Activated CD4-positive, CD25-positive, alpha-beta regulatory T cell treated with anti-CD3 and anti-CD28 coated beads, Interleukin-2, amount 50 U/mL, for 24 hours (primary cell): ENCODE results near the gene CCNC.

Experiments
- ATAC-seq, 2 donors: fragments of 150-1000 bp; cut with Tn5 transposase; one replicate each; pipeline ENCODE4 v1.10.0; 2021; ENCODE audit warnings: mild to moderate bottlenecking in 1 of 2, moderate library complexity in 1 of 2

The CCNC gene, protein sequence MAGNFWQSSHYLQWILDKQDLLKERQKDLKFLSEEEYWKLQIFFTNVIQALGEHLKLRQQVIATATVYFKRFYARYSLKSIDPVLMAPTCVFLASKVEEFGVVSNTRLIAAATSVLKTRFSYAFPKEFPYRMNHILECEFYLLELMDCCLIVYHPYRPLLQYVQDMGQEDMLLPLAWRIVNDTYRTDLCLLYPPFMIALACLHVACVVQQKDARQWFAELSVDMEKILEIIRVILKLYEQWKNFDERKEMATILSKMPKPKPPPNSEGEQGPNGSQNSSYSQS

DNA sequence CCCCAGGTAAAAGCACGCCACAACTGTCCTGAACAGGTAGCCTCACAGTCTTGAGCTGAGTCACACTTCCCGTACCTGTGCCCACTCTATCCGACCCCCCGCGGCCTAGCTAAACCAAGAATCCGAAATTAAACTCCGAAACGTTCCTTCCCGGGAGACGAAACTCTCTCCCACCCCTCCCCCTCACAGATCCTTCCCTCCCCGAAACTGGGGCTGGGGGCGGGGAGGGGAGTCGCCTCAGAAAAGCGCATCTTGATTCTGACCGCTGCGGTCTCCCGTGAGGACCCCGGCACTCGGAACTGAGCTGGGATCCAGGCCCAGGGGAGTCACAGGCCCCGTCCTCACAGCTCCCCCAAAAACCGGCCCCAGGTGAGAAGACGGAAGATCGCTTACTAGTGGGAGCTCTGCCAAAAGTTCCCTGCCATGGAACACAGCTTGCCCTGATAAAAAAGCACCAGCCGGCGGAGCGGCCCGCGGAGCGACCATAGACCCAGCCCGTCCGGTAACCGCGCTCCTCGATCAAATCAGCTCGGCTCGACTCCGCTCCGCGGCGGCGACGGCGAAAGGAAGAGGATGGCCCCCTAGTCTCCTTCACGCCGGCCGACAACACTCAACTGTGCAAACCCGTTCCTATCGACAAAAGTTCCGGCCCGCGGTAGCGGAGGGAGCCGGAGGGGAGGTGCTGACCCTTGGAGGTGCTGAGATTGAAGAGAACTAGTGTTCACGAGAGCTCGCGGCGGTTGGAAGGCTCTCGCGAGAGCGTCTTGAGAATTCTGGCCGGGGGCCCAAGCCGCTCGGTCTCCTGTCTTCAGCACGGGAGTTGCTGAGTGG is at the start of gene CCNC:
CCNC (minus strand) TSS at position 558 of the 831 bp plus-strand sequence; CDS start at position 425, 133 bp downstream.
- ATAC-seq: peak; percentile 98

DNA sequence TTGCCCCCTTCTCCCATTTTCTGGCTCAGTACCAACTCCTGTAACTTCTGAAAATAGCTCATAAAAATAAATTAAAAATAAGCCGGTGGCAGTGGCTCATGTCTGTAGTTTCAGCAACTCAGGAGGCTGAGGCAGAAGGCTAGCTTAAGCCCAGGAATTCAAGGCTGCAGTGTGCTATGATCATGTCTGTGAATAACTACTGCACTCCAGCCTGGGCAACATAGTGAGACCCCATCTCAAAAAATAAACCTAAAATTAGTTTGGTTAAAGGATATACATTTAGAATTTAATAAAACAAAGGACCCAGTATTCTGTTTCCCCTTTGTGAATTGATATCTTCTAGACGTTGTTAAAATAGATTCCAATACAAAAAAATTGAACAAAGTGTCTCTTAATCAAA is 48.7 kb upstream of the CCNC start:
- ATAC-seq: no peak

DNA sequence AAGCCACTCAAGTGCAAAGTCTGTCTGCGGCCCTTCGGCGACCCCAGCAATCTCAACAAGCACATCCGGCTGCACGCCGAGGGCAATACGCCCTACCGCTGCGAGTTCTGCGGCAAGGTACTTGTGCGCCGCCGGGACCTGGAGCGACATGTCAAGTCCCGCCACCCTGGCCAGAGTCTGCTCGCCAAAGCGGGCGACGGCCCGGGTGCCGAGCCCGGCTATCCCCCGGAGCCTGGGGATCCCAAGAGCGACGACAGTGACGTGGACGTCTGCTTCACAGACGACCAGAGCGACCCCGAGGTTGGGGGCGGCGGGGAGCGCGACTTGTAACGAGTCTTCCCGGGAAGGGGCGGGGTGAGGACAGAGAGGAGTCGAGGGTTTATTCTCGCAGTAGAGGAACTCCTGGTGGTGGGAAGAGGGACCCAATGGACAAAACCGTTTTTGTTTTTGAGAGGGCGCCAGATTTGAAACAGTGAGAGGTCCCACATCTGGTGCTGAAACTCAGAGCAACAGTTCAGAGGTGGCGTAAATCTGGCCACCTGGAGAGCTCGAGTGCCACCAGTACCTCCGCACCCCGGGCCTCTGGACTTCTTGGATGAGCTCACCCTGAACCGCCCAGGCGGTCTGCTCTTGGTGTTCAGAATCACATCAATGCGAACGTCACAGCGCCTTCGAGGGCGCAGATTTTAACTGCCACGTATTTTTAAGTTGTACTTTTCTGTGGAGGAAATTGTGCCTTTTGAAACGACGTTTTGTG is 46.1 kb upstream of the CCNC start:
- no peak for ATAC-seq

GRCh38 chr6:99613705-99614429 is 45.4 kb upstream of the CCNC start:
- peak; percentile 55 for ATAC-seq

DNA sequence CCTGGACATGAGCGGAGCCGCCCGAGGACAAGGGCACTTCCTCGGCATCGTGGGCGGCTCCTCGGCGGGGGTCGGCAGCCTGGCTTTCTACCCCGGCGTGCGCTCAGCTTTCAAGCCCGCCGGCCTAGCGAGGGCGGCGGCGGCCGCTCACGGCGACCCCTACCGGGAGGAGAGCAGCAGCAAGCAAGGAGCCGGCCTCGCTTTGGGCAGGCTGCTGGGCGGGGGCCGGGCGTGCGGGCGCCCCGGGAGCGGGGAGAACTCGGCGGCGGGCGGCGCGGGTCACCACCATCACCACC is 44.9 kb upstream of the CCNC start:
- peak; percentile 50 to 51 for ATAC-seq

DNA sequence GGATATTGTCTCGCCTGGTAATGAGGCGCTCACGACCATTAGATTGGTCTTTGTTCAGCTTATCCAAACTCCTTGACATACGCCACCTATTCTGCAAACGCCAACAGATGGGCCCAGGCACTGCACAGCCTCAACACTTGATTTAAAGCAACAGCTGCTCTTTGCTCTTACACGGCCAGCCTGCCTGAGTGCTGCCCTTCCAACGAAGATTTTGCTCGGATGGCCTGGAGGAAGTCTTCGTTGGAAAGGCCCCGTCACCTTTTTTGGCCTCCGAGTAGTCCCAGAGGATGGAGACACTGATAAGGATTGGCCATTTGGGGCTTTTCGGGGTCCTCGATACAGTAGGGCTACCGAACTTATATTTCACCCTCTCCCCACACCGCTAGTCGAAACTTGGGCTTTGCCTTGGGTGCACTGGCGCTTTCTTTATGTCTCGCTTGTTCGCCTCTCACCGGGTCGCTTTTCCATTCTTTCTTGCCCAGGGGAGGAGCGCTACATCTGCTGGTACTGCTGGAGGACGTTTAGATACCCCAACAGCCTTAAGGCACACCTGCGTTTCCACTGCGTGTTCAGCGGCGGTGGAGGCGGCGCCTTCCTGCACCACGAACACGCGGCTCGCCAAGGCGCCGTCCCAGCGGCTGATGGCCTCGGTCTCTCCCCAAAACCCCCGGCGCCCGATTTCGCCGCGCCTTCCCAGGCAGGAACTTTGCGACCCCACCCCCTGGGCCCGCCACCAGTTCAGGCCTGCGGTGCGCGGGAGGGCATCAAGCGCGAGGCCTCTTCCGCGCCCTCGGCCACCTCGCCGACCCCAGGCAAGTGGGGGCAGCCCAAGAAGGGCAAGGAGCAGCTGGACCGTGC is 44.3 kb upstream of the CCNC start:
- ATAC-seq: no peak

DNA sequence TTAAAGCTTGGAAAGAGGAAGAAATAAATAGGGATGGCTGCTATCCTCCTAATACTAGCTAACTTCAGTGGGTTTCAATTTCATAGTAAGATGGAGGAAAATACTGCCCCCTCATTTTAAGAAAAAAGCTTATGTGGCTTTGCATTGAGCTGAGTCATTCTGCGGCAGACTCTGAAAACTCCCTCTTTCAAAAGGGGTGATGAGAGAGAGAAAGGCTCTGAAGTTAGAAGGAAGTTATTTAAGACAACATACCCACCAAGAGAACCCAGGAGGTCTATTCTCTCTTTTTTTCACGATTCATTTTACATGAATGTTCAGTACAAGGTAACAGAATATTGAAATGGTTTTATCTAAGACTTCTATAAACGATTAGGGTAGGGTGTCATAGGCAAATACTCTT is 42.7 kb upstream of the CCNC start:
- peak; percentile 64 to 66 for ATAC-seq

- no peak for ATAC-seq
These were observed 41.5 kb upstream of the CCNC start for GRCh38 chr6:99609905-99610489.

DNA sequence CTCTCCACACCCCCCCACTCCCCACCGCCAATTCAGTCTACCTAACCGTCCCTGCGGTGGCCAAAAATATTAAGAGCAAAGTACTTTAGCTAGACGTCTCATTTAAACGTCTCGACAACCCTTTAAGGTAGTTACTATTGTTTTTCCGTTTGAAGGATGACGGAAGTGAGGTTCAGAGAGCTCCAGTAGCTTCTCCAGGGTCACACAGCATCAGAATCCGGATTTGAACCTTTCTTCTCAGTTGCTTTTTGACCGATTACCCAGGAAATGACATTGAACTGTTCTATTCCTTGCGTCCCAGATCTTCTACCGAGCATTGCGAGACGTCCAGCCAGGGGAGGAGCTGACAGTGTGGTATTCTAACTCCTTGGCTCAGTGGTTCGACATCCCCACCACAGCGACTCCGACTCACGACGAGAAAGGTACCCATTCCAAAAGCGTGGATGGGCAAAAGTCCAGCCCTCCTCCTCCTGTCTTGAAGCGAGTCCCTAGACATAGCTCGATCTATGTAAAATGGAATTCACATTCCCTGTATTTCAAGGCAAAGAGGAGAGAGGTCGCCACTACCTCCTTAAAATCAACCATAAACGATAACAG is 40.5 kb upstream of the CCNC start:
- ATAC-seq: no peak

DNA sequence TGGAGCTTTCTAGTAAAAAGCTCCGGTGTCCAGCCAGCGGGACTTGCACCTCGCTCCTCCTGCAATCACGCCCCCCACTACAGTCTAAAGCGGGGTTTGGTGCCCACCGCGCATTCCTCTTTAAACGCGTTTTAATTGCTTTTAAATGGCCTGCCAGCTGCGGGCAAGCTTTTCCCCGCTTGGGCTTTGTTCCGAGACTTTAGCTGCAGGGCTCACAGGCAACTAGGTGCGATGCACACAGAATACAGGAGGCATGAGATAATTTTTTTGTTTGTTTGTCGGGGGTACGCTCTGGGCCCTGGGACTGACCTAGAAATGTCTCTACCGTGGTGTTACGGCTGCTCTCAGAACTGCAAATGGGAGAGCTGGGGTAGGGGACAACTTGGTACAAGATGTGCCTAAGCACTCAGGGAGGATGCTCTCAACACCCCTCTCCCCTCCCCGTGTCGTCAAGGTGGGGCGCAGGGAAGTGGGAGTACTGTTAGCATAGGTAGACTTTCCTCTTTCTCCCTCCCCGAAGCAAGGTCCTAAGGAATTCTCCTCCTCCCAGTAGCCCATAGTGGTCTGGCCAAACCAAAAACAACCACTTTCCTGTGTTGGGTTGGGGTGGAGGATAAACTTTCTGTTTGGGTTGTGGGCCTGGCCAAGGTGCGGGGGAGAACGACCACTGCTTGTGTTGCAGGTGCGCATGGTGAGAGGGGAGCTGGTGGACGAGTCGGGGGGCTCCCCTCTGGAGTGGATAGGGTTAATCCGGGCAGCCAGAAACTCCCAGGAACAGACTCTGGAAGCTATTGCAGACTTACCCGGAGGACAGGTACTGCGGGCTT is 39.8 kb upstream of the CCNC start:
- ATAC-seq: no peak

DNA sequence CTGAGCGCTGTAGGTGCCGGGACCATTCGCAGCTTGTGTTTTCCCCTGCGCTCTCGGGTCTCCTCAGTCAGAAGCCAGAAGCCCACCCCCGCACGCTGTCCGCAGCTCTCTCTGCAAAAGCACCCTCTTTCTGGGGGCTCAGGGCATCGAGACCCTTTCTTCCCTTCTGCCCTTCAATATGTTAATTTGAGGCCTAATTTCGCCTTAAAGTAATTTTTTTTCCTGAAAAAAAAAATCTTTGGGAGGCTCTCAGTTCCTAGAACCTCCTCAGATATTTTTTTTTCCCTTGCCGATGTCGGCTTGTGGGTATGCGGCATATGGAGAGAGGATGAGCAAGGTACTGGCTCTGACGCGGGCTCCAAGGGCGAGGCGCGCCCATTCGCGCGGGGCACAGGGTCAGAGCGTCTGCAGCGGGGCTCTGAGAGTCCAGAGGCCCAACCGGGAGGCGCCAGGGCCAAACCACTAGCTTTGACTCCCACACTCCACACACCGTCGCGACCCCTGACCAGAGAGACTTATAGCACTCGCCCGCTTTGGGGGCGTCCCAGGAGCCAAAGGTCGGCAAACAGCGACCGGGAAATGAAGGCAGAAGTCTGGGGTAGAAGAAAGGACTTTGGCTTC is 39.1 kb upstream of the CCNC start:
- ATAC-seq: no peak

DNA sequence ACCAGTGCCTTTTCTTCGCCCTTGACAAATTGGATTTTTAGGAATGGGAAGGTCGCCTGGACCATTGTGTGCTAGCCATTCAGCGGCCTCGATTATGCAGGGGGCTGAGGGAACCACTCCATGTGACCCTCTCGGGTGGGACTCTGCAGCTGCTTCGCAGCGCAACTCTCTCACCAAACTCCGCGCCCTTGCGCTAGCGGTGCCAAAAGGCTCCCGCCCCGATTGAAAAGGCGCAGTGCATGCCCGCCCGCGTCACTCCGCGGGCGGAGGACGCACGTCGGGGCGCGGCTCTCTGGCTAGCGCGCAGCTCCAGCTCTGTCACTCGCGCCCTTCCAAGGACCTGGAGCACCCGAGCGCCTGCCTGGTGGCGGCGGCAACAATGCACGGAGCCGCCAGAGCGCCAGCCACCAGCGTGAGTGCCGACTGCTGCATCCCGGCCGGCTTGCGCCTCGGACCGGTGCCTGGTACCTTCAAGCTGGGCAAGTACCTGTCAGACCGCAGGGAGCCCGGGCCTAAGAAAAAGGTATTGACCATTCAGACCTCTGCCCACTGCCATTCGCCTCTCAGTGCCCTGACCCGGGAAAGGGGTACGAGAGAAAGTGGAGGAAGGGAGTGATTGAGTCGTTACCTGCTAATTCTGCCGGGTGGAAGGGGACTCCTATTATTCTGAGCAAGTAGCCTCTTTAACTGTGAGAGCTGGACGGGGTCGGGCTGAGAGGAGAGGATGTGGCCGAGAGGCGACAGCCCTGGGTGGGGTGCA is 38.4 kb upstream of the CCNC start, which contains the start of gene PRDM13:
PRDM13 (plus strand) TSS at position 178 of the 760 bp plus-strand sequence; CDS start at position 380, 202 bp downstream.
- ATAC-seq: no peak

GRCh38 chr6:99605911-99606655 is 37.6 kb upstream of the CCNC start:
- no peak for ATAC-seq

- no peak for ATAC-seq
These were observed 36.7 kb upstream of the CCNC start for GRCh38 chr6:99605074-99605734.

- no peak for ATAC-seq
These were observed 36.0 kb upstream of the CCNC start for GRCh38 chr6:99604166-99605073.
